Fibroblast of the conjunctiva (primary cell): Measurements from ENCODE around the gene KIAA1671.

Experiments
- DNase-seq: peaks from one replicate; pipeline ENCODE4 v3.0.0-alpha.2; 2010; ENCODE audit warnings: low read depth

KIAA1671 gene

DNA sequence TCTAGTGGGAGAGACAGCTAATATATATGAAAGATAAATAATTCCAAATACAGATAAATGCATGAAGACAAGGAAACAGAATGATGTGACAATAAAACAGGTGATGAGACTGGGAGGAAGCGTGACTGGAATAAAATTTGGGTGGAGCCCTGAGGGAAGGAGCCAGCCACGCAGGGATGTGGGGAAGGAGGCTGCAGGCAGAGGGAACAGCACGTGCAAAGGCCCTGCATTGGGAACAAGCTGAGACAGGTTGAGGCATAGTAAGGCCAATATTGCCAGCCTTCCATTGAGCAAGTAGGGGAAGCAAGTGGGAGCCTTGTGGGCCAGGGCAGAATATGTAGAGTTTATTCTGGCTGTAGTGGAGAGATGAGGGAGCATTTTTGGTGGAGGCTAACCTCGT, 139.6 kb downstream of the KIAA1671 start:
- no peak for DNase-seq

- no peak for DNase-seq
Measured at GRCh38 chr22:25094579-25094978, 142.1 kb downstream of the KIAA1671 start.

GRCh38 chr22:25095869-25096268, 143.4 kb downstream of the KIAA1671 start:
- no peak for DNase-seq

GRCh38 chr22:25096638-25097405, 144.3 kb downstream of the KIAA1671 start:
- no peak for DNase-seq

GRCh38 chr22:25098445-25099081, 146.0 kb downstream of the KIAA1671 start:
- no peak for DNase-seq

DNA sequence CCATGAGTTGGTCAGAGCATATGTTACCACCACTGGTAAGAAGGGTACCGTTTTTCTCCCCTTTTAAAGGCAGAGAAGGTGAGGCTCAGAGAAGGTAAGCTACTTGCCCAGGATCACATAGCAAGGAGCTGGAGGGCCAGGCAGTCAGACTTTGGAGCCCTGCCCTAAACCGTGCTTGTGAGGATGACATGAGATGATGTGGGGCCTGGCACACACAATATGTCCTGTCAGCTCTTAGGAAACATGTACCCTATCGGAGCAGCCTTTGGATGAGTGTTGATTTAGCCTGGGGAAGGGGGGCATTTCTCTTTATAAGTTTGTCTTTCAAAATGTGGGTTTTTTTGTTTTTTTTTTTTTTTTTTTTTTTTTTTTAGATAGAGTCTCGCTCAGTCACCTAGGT, 146.7 kb downstream of the KIAA1671 start:
- DNase-seq: no peak

DNA sequence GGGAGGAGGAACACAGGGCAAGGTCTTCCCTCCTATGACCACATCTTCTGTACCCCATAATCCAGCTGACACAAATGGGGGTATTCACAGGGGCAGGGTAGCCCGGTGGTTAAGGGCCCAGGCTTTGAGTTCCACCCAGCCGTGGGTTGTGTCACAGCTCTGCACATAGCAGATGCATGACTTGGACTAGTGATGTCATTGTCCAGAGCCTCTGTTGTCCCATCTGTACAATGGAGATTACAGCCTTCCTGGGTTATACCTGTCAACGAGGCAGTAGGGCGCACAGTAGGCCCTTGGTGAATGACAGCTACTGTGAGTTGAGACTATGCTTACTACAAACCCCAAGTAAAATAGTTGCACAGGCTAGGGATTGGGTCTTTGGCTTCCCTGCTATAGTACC, 147.9 kb downstream of the KIAA1671 start:
- no peak for DNase-seq

- DNase-seq: no peak
Measured at GRCh38 chr22:25100948-25101347, 148.4 kb downstream of the KIAA1671 start.

DNA sequence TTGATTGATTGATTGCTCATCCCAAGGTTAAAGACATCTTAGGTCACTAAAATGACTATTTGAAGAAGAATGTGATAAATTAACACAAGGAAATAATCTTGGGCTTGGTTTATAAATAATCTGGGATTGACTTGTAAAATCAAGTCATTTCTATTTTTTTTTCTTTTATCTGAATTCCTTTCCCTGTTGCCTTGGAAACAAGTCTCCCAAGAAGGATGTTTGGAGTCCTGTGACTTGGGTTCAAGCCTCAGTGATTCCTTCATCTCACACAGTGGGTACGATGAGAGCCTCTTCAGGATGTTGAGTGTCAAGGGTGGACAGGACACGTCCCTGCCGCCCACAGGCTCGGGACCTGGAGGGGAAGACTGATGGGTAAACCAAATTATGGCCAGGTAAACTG, 149.0 kb downstream of the KIAA1671 start:
- no peak for DNase-seq

GRCh38 chr22:25101986-25102385, 149.5 kb downstream of the KIAA1671 start:
- DNase-seq: no peak

- no peak for DNase-seq
Measured at GRCh38 chr22:25102722-25103121, 150.2 kb downstream of the KIAA1671 start.

DNA sequence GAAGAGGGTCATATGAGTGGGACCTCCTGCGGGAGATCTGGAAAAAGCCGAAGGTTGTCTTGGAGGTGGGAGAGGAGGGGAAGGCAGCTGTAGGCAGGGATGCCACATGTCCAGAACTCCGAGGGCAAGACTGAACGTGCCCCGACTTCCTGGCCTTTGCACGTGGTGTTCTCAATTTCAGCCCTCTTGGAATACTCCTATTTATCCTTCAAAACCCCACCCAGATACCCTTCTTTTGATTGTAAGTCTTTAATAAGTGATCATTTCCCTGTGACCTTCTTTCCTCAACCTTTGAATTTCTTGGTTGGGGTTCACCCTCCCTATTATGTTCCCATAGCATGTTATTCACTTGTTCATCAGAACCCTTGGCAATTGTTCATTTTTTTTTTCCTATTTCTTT, 151.9 kb downstream of the KIAA1671 start:
- DNase-seq: no peak

- DNase-seq: no peak
Measured at GRCh38 chr22:25105817-25106650, 153.5 kb downstream of the KIAA1671 start.

DNA sequence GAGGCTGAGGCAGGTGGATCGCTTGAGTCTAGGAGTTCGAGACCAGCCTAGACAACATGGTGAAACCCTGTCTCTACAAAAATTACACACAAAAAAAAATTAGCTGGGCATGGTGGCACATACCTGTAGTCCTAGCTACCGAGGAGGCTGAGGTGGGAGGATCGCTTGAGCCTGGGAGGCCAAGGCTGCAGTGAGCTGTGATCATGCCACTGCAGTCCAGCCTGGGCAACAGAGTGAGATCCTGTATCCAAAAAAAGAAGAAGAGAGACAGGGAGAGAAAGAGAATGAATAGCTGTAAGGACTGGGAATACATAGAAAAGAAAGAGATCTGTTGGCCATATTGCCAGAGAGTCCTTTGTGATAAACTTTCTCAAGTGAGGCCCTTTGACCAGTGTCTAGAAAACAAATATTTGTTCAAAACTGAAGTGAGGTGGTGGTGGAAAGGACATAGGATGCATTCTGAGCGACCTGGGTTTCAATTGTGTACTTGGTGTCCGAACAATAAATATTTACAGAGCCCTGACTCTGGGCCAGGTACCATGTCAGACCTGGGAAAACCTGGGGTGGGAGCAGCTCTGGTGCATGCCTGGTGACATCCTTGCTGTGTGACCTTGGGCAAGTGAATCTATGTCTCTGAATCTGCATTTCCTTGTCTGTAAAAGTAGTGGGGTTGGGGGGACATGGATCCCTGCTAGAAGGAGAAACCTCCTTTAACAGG, 157.5 kb downstream of the KIAA1671 start:
- no peak for DNase-seq

GRCh38 chr22:25110596-25110845, 158.0 kb downstream of the KIAA1671 start:
- no peak for DNase-seq

- peak; percentile 64 for DNase-seq
Measured at GRCh38 chr22:25110846-25111578, 158.5 kb downstream of the KIAA1671 start.

- DNase-seq: no peak
Measured at GRCh38 chr22:25111579-25112517, 159.3 kb downstream of the KIAA1671 start.

DNA sequence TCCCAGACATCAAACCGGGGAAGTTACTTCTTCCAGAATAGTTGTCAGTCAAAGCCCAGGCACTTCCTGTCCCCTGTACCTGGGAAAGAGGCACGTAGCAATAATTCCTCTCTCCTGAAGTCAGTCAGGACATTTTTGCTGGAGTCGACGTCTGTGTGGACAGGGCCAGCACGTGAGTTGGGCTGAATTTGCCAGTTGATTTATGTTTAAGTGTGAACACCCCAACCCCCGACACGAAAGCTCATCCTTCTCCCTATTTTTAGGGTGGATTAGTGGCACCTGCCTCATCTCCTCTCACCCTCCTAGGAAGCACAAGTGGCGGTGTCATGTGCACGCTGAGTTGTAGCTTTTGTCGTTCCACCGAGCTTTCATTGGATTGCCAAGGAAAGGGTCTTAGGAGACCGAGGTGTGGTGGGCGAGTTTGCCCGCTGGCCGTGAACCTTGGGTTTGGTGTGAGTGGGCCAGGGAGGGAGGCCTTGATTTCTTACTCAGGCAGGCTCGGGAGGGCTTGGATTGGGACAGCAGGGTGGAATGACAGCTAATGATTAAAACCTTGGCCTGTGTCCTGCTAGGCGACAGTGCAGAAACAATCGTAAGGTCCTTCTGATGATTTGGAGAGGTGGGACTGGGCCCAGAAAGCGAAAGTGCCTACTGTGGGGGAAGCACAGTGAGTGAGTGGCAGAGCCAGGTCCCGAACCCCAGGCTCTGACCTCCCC, 160.2 kb downstream of the KIAA1671 start:
- DNase-seq: no peak

GRCh38 chr22:25113316-25113721, 160.8 kb downstream of the KIAA1671 start:
- DNase-seq: no peak
